ENCODE data around the gene TMEM273.

GRCh38 chr10:49114718-49115014, 73.5 kb downstream of the TMEM273 start:
- TF ChIP-seq CTCF (IDR thresholded peaks at IDR 0.05) (no peak), POLR2A (IDR thresholded peaks at IDR 0.05) (no peak), POLR2AphosphoS5 (IDR thresholded peaks at IDR 0.05) (no peak), EP300 (IDR thresholded peaks at IDR 0.05) (no peak)

All from suprapubic skin (tissue), 4 donors.